Neural cell (in vitro differentiated cells): ENCODE results near the gene TAF1L.

Experiments
- CTCF ChIP-seq: fragments of 450-650 bp; IDR thresholded peaks from 2 replicates; pipeline ENCODE4 v1.5.1; 2014; ENCODE audit warnings: antibody characterized with exemption, mild to moderate bottlenecking, moderate library complexity; ENCODE audit not compliant: poor library complexity, severe bottlenecking
- EP300 ChIP-seq: fragments of 450-650 bp; conservative IDR thresholded peaks from 2 replicates; pipeline ENCODE4 v1.6.1; 2014; ENCODE audit warnings: antibody characterized with exemption, mild to moderate bottlenecking, moderate library complexity; ENCODE audit not compliant: poor library complexity, severe bottlenecking
- EZH2 ChIP-seq: fragments of 200-600, 300-800 bp; shearing (Covaris generic), sonication (generic); IDR thresholded peaks from 2 replicates; pipeline ENCODE4 v1.6.1; 2014; ENCODE audit warnings: antibody characterized with exemption, low read length, borderline replicate concordance, mild to moderate bottlenecking; ENCODE audit not compliant: insufficient read depth, poor library complexity, severe bottlenecking
- RAD21 ChIP-seq: fragments of 450-650 bp; conservative IDR thresholded peaks from 2 replicates; pipeline ENCODE4 v1.6.1; 2014; ENCODE audit warnings: antibody characterized with exemption, mild to moderate bottlenecking, moderate library complexity
- SMC3 ChIP-seq: fragments of 450-650 bp; conservative IDR thresholded peaks from 2 replicates; pipeline ENCODE4 v1.6.1; 2014; ENCODE audit warnings: antibody characterized with exemption, mild to moderate bottlenecking, moderate library complexity; ENCODE audit not compliant: poor library complexity

- no peak for TF ChIP-seq CTCF
- no peak for TF ChIP-seq SMC3
- TF ChIP-seq RAD21, result no peak
- TF ChIP-seq EP300, result no peak
- no peak for TF ChIP-seq EZH2
Measured at GRCh38 chr9:32596936-32597335, 38.5 kb downstream of the TAF1L start.
